Measurements from ENCODE around the gene TACC3.

TACC3 gene

GRCh38 chr4:1705732-1706131 lies 15.6 kb upstream of the TACC3 start:
- no peak for DNase-seq

GRCh38 chr4:1706358-1706757 lies 15.0 kb upstream of the TACC3 start:
- no peak for DNase-seq

- DNase-seq, result no peak
Observed at GRCh38 chr4:1708581-1708980, 12.7 kb upstream of the TACC3 start.

GRCh38 chr4:1711055-1711570 lies 10.2 kb upstream of the TACC3 start:
- no peak for DNase-seq

- DNase-seq, result peak; percentile 29
Observed at GRCh38 chr4:1711571-1712215, 9.6 kb upstream of the TACC3 start.

- DNase-seq, result peak; percentile 99
Observed at GRCh38 chr4:1712216-1713002, 8.9 kb upstream of the TACC3 start, which contains the start of gene SLBP. SLBP (minus strand) TSS chr4:1712319; CDS start chr4:1712188, 131 bp downstream.

- DNase-seq, result no peak
Observed at GRCh38 chr4:1713003-1713851, 8.1 kb upstream of the TACC3 start.

- DNase-seq, result no peak
Observed at GRCh38 chr4:1714303-1715001, 6.9 kb upstream of the TACC3 start.

- no peak for DNase-seq
Observed at GRCh38 chr4:1715002-1715758, 6.1 kb upstream of the TACC3 start.

GRCh38 chr4:1716065-1716945 lies 5.0 kb upstream of the TACC3 start:
- DNase-seq, result no peak

GRCh38 chr4:1717129-1718094 lies 3.9 kb upstream of the TACC3 start:
- no peak for DNase-seq

- DNase-seq, result no peak
Observed at GRCh38 chr4:1718095-1718850, 3.0 kb upstream of the TACC3 start.

GRCh38 chr4:1720163-1720983 lies 948 bp upstream of the TACC3 start:
- DNase-seq, result peak; percentile 24

- no peak for DNase-seq
Observed at GRCh38 chr4:1721666-1722550, 587 bp downstream of the TACC3 start.

- no peak for DNase-seq
Observed at GRCh38 chr4:1722551-1723118, 1.3 kb downstream of the TACC3 start.

- DNase-seq, result peak; percentile 40
Observed at GRCh38 chr4:1723131-1723801, 1.9 kb downstream of the TACC3 start.

Measured in activated CD4-positive, alpha-beta T cell treated with anti-CD3 and anti-CD28 coated beads, Interleukin-2, amount 50 U/mL, for 1 hour (primary cell).